Upper lobe of right lung (tissue), 1 donor: ENCODE results near the gene CYP1A2. TPM values are rescaled to one million over a fixed set of nuclear protein-coding genes. Genes with fewer than 3 reads are reported as not detected.

Experiments used
- ATAC-seq: fragments of 200-7000 bp; cut with Tn5 transposase; one replicate; pipeline ENCODE4 v1.9.1; 2020; ENCODE audit warnings: mild to moderate bottlenecking, moderate library complexity
- DNase-seq: peaks from one replicate; pipeline ENCODE4 v3.0.0-alpha.2; 2020
- H3K27ac ChIP-seq: fragments of 200-600 bp; one replicate; pipeline ENCODE4 v1.8.0; 2022
- H3K27me3 ChIP-seq: fragments of 200-600 bp; one replicate; pipeline ENCODE4 v1.8.0; 2022; ENCODE audit warnings: mild to moderate bottlenecking
- H3K36me3 ChIP-seq: fragments of 200-600 bp; one replicate; pipeline ENCODE4 v1.8.0; 2022
- H3K4me1 ChIP-seq: fragments of 200-600 bp; one replicate; pipeline ENCODE4 v1.8.0; 2022
- H3K4me3 ChIP-seq: fragments of 200-600 bp; one replicate; pipeline ENCODE4 v1.8.0; 2022; ENCODE audit warnings: mild to moderate bottlenecking
- H3K9me3 ChIP-seq: fragments of 200-600 bp; one replicate; pipeline ENCODE4 v1.8.0; 2022
- CTCF ChIP-seq: fragments of 200-600 bp; IDR thresholded peaks from one replicate; pipeline ENCODE4 v1.8.0; 2022; ENCODE audit warnings: antibody characterized with exemption
- intact Hi-C: fragments of 100-400 bp; cut with DNase I; formaldehyde crosslinking; loops from one replicate; pipeline ENCODE4 v1.11.0; 2022
- total RNA-seq: library from RNA; stranded (reverse); fragmentation: NEBNext Ultra II Directional; extraction: Animal tissue kit (Norgen Biotek cat#: 25700); gene quantifications from one replicate; pipeline ENCODE4 v1.2.1, GENCODE V29; 2021
- donor health status: DM: no; HTN: yes; CAD: no; lungs with severe emphysema.

Gene CYP1A2
- total RNA-seq, 1 donor from 2014 or later, result 0.32 TPM

- no peaks in the 10 kb centered on the region for H3K27me3 ChIP-seq
- H3K4me1 ChIP-seq, result no peaks in the 10 kb centered on the region
Measured at GRCh38 chr15:74716651-74717050, 32.0 kb upstream of the CYP1A2 start.

GRCh38 chr15:74722591-74722990 lies 26.1 kb upstream of the CYP1A2 start:
- Histone ChIP-seq H3K36me3 (no peaks in the 10 kb centered on the region), H3K9me3 (no peaks in the 10 kb centered on the region), H3K4me3 (no peak overlapping the region), H3K27ac (no peak overlapping the region), H3K4me1 (peaks cover 6% of the 10 kb centered on the region), H3K27me3 (no peaks in the 10 kb centered on the region)
- ATAC-seq (no peak), DNase-seq (no peak)
- intact Hi-C loops, result no loop called here
- no peak for TF ChIP-seq CTCF

More at GRCh38 chr15:74716651-74717050, 32.0 kb upstream of the CYP1A2 start:
- H3K4me3 ChIP-seq, result no peak overlapping the region
- no peaks in the 10 kb centered on the region for H3K9me3 ChIP-seq
- DNase-seq (no peak), ATAC-seq (no peak)
- no peak overlapping the region for H3K27ac ChIP-seq
- TF ChIP-seq CTCF, result no peak
- intact Hi-C loops, result no loop called here
- no peaks in the 10 kb centered on the region for H3K36me3 ChIP-seq

DNA sequence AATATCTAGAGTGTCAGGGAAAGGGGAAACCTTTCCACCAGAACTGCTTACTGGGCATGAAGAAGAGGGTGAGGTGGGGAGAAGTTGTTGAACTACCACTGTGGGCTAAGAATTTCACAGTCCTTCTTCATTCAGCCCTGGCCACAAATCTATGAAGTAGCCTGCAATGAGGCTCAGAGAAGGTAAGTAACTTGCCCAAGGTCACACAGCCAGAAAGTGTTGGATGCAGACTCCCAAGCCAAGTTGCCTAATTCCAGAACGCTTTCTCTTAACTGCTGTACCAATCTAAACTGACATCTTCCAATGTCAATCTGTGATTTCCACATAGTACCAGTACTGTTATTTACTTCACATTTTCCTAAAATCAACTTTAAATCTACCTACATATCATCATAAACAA lies 25.5 kb upstream of the CYP1A2 start:
- no peak for TF ChIP-seq CTCF
- DNase-seq (no peak), ATAC-seq (no peak)
- Histone ChIP-seq H3K9me3 (no peaks in the 10 kb centered on the region), H3K27ac (no peak overlapping the region), H3K27me3 (no peaks in the 10 kb centered on the region), H3K4me1 (peaks cover 6% of the 10 kb centered on the region), H3K36me3 (no peaks in the 10 kb centered on the region), H3K4me3 (no peak overlapping the region)
- intact Hi-C loops, result no loop called here

DNA sequence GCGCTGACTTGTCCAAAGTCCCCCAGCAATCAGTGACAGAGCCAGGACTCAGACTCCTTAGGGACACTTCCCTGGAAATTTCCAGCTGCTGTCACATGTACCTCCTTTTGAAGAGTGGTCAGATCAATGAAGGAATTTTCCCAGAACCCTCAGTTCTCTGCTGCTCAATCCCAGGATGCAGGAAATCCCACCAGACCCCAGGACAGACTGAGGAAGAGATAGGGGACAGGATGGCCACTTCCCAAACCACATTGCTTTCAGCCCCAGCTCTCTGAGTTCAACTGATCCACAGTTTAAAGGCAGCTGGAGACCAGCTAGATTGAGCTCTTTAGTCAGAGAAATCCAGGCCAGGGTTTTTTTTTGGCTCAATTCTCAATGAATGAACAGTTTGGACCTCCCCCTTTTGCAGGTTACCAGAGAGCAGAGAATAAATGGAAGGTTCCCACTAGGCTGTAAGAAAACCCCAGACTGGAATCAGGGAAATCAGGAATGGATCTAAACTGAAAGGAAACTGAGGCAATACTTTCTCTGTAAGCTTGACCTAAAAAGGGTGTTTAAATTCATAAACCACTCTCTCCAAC lies 24.8 kb upstream of the CYP1A2 start:
- intact Hi-C loops, result no loop called here
- Histone ChIP-seq H3K27me3 (no peaks in the 10 kb centered on the region), H3K9me3 (no peaks in the 10 kb centered on the region), H3K4me3 (no peak overlapping the region), H3K36me3 (no peaks in the 10 kb centered on the region), H3K4me1 (peaks cover 6% of the 10 kb centered on the region), H3K27ac (no peak overlapping the region)
- TF ChIP-seq CTCF, result no peak
- ATAC-seq, result peak; percentile 52
- DNase-seq, result no peak

DNA sequence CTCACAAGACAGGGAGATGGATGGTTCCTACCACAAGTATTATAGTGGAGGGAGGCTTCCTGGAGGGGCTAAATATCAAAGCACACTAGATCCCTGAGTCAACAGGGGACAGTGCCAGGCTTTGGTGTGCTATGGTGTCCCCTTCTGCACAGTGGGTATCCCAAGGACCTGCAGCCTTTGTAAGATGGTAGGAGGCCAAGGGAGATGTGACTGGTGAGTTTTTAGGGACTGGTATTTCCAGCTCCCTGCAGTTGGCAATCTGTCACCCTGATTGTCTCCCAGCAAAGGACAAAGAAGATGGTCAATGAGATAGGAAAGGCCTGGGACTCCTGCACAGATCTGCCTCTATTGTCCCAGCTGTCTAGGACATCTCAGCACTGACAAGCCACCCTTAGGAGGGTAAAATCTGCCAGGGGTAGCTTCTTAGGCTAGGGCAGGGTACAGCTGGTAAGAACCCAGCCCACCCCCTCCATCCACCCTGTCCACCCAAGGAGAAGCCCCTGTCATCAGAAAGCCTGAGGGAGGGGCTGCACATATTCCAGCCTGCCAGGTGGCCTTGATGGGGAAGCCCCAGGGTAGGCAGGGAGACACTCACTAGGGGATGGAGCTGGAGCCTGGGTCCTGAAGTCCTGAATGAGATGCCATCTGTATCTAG lies 23.9 kb upstream of the CYP1A2 start:
- Histone ChIP-seq H3K27me3 (no peaks in the 10 kb centered on the region), H3K36me3 (no peaks in the 10 kb centered on the region), H3K4me1 (peaks cover 6% of the 10 kb centered on the region), H3K27ac (no peak overlapping the region), H3K9me3 (no peaks in the 10 kb centered on the region), H3K4me3 (no peak overlapping the region)
- no peak for TF ChIP-seq CTCF
- ATAC-seq (no peak), DNase-seq (no peak)
- intact Hi-C loops, result no loop called here
